Prostate gland (tissue), 2 donors: ENCODE measurements around the gene FGFRL1.

Experiments used
- CTCF ChIP-seq, 4 experiments: fragments of 200-600 bp in 2 of 4; fragments of 450-650 bp in 2 of 4; sonication (generic) in 2 of 4; IDR thresholded peaks; 1 replicate in 3 of 4; 2 replicates in 1 of 4; pipeline ENCODE4 v1.5.1; 2016 to 2019; ENCODE audit warnings: antibody characterized with exemption in 4 of 4, mild to moderate bottlenecking in 2 of 4, moderate library complexity in 2 of 4
- POLR2A ChIP-seq: fragments of 450-650 bp; IDR thresholded peaks from one replicate; pipeline ENCODE4 v1.6.1; 2016; ENCODE audit warnings: antibody characterized with exemption, mild to moderate bottlenecking

- TF ChIP-seq CTCF (IDR thresholded peaks at IDR 0.05) (peak in 3 of 4 experiments; percentile 20 to 61 (median 38)), POLR2A (peak; percentile 13)
These were observed 24.4 kb upstream of the FGFRL1 start, which contains the start of gene IDUA for GRCh38 chr4:986879-987623.
